GM19025 (cell line): ENCODE data around the gene SH3PXD2B.

Experiments used
- ATAC-seq: cut with Tn5 transposase; IDR thresholded peaks from one replicate; pipeline ENCODE4 v1.9.1; 2021; ENCODE audit warnings: mild to moderate bottlenecking, low read depth, moderate library complexity; ENCODE audit not compliant: unreplicated experiment

Gene SH3PXD2B

GRCh38 chr5:172281346-172281745 is 173.0 kb downstream of the SH3PXD2B start:
- ATAC-seq, result no peak

GRCh38 chr5:172280929-172281328 is 173.4 kb downstream of the SH3PXD2B start:
- ATAC-seq, result no peak

- no peak for ATAC-seq
Measured at GRCh38 chr5:172280317-172280716, 174.0 kb downstream of the SH3PXD2B start.

GRCh38 chr5:172278356-172278755 is 176.0 kb downstream of the SH3PXD2B start:
- ATAC-seq, result no peak

- ATAC-seq, result no peak
Measured at GRCh38 chr5:172276214-172276613, 178.1 kb downstream of the SH3PXD2B start.
